ENCODE results near the gene PLXDC2.

DNA sequence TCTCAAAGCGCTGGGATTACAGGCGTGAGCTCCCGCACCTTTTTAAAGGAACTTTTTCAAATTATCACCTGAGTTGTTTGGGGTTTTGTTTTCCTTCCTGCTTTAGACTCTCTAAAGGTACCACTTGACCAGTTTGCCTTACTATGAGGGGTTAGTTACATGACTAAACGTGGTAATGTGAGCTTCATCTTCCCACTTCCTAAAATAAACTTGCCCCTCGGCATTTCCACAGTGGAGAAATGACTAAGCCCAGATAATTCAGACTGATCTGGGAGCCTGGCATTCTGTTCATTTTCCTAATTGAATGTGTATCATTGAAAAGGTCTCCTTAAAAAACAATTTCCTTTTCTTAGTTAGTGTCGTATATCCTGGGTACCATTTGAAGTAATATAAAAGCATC, 163.4 kb downstream of the PLXDC2 start:
- TF ChIP-seq CTCF (IDR thresholded peaks at IDR 0.05) (no peak), POLR2AphosphoS5 (IDR thresholded peaks at IDR 0.05) (no peak), POLR2A (IDR thresholded peaks at IDR 0.05) (no peak)
